A673 (cell line): ENCODE data around the gene VTI1A. TPM values are rescaled to one million over a fixed set of nuclear protein-coding genes. Genes with fewer than 3 reads are reported as not detected.

ENCODE experiments used
- BruUV-seq: library from RNA; stranded (reverse); fragments of 400-500 nt; replicated peaks from 2 replicates; lab custom pipeline; 2021; lab: Mats Ljungman, UMichigan
- CTCF ChIA-PET: fragments of 300-600 bp; sonication (Branson Sonifier 250); formaldehyde crosslinking; loops from one replicate; lab custom pipeline; 2022; ENCODE audit warnings: antibody characterized with exemption; lab: Charles Lee
- POLR2A ChIA-PET: fragments of 300-600 bp; sonication (Branson Sonifier 250); formaldehyde crosslinking; loops from one replicate; lab custom pipeline; 2022; ENCODE audit warnings: antibody characterized with exemption; ENCODE audit not compliant: low non-redundant PET; lab: Charles Lee
- DNase-seq: peaks from one replicate; pipeline ENCODE4 v3.0.0-alpha.2; 2015; ENCODE audit warnings: low spot score
- H3K27ac ChIP-seq: fragments of 200-600 bp; sonication (generic); 2 replicates; pipeline ENCODE4 v1.5.1; 2016; ENCODE audit warnings: mixed run types, low read depth, mild to moderate bottlenecking, mixed read lengths, antibody characterized with exemption, low read length; ENCODE audit not compliant: poor library complexity, severe bottlenecking
- H3K27me3 ChIP-seq: fragments of 200-600 bp; sonication (generic); replicated peaks from 2 replicates; pipeline ENCODE4 v1.6.1; 2017; ENCODE audit warnings: mixed run types, low read depth, mild to moderate bottlenecking, mixed read lengths, antibody characterized with exemption, low read length; ENCODE audit not compliant: insufficient read depth, poor library complexity
- H3K36me3 ChIP-seq: fragments of 200-600 bp; sonication (generic); 2 replicates; pipeline ENCODE4 v1.6.1; 2016; ENCODE audit warnings: mixed run types, mild to moderate bottlenecking, mixed read lengths, antibody characterized with exemption, low read length; ENCODE audit not compliant: insufficient read depth, poor library complexity, severe bottlenecking
- H3K4me1 ChIP-seq: fragments of 200-600 bp; sonication (generic); 2 replicates; pipeline ENCODE4 v1.6.1; 2017; ENCODE audit warnings: mixed run types, mild to moderate bottlenecking, mixed read lengths, antibody characterized with exemption, low read length; ENCODE audit not compliant: insufficient read depth, poor library complexity, severe bottlenecking
- H3K4me3 ChIP-seq: fragments of 200-600 bp; sonication (generic); 2 replicates; pipeline ENCODE4 v1.5.1; 2016; ENCODE audit warnings: low read depth, mixed run types, mild to moderate bottlenecking, mixed read lengths, low read length; ENCODE audit not compliant: poor library complexity, severe bottlenecking
- H3K9me3 ChIP-seq: fragments of 200-600 bp; sonication (generic); 2 replicates; pipeline ENCODE4 v1.6.1; 2016; ENCODE audit warnings: mixed run types, low read depth, mild to moderate bottlenecking, mixed read lengths, antibody characterized with exemption, low read length; ENCODE audit not compliant: poor library complexity, severe bottlenecking
- EZH2 ChIP-seq: fragments of 200-600 bp; sonication (generic); IDR thresholded peaks from 2 replicates; pipeline ENCODE4 v1.6.1; 2017; ENCODE audit warnings: borderline replicate concordance, low read depth, mild to moderate bottlenecking, mixed read lengths, antibody characterized with exemption, low read length; ENCODE audit not compliant: poor library complexity, severe bottlenecking
- intact Hi-C: fragments of 100-400 bp; cut with micrococcal nuclease; formaldehyde crosslinking; loops from one replicate; pipeline ENCODE4 v1.10.0; 2022; ENCODE audit not compliant: unreplicated experiment
- total RNA-seq: library from RNA; stranded (reverse); gene quantifications from 2 replicates; pipeline ENCODE4 v1.2.3, GENCODE V29; 2021
- TF ChIP-seq, protein P1 (sequence below): fragments of 300-800, 200-600 bp; sonication (generic); conservative IDR thresholded peaks from 2 replicates; pipeline ENCODE4 v1.5.1; 2017; ENCODE audit warnings: low read depth, mild to moderate bottlenecking, antibody characterized with exemption, low read length, moderate library complexity, mixed read lengths

VTI1A gene
- total RNA-seq, 1 experiment from 2014 or later = 38.7 TPM

DNA sequence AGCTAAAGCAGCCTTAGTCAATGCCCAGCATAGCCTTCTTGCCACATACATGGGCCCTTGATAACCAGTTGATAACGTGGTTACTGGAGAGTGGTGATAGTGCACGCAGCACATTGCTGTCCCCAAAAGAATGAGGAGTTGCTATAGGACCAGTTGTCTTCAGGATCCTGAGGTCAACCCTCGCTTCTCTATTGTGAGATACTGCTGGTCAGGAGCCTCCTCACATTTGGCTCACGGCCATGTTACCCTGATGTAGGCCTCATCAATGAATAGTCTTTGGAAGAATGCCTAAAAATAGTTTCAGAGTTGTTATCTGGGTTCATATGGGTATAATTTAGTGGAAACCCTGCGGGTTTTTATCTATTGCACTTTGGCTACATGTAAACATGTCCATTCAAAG is 230.7 kb downstream of the VTI1A start:
- Histone ChIP-seq H3K4me3 (no peak overlapping the region), H3K27ac (no peak overlapping the region), H3K9me3 (no peaks in the 10 kb centered on the region), H3K36me3 (no peaks in the 10 kb centered on the region), H3K4me1 (no peaks in the 10 kb centered on the region), H3K27me3 (no peaks in the 10 kb centered on the region)
- intact Hi-C loops = no loop called here
- POLR2A ChIA-PET = no interaction called here
- no TSS peak for BruUV-seq
- CTCF ChIA-PET = no interaction called here
- TF ChIP-seq, protein P1, sequence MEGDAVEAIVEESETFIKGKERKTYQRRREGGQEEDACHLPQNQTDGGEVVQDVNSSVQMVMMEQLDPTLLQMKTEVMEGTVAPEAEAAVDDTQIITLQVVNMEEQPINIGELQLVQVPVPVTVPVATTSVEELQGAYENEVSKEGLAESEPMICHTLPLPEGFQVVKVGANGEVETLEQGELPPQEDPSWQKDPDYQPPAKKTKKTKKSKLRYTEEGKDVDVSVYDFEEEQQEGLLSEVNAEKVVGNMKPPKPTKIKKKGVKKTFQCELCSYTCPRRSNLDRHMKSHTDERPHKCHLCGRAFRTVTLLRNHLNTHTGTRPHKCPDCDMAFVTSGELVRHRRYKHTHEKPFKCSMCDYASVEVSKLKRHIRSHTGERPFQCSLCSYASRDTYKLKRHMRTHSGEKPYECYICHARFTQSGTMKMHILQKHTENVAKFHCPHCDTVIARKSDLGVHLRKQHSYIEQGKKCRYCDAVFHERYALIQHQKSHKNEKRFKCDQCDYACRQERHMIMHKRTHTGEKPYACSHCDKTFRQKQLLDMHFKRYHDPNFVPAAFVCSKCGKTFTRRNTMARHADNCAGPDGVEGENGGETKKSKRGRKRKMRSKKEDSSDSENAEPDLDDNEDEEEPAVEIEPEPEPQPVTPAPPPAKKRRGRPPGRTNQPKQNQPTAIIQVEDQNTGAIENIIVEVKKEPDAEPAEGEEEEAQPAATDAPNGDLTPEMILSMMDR = no peak
- TF ChIP-seq EZH2 = no peak
- DNase-seq = no peak

DNA sequence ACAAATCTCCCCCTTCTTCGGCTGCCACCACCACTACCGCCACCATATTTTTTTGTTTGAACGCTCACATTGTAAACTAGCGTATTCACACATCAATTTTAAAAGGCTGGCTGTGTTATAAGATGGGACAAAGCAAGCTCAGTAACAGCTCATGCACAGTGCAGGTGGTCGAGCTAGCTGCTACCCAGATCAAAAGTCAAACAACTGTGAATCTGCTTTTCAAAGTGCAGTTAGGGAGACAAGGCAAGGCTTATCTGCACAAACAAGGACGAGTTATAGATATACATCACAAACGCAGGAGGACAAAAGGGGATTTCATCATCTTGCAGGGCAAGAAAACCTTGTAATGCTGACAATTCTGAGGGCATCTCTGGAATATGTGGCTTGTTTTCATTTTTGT is 231.6 kb downstream of the VTI1A start:
- H3K4me1 ChIP-seq = no peaks in the 10 kb centered on the region
- no peak overlapping the region for H3K27ac ChIP-seq
- DNase-seq = no peak
- H3K36me3 ChIP-seq = no peaks in the 10 kb centered on the region
- intact Hi-C loops = no loop called here
- no TSS peak for BruUV-seq
- no peak overlapping the region for H3K4me3 ChIP-seq
- ChIA-PET CTCF (no interaction called here), POLR2A (no interaction called here)
- H3K9me3 ChIP-seq = no peaks in the 10 kb centered on the region
- H3K27me3 ChIP-seq = no peaks in the 10 kb centered on the region
- TF ChIP-seq, protein P1 = no peak
- no peak for TF ChIP-seq EZH2

DNA sequence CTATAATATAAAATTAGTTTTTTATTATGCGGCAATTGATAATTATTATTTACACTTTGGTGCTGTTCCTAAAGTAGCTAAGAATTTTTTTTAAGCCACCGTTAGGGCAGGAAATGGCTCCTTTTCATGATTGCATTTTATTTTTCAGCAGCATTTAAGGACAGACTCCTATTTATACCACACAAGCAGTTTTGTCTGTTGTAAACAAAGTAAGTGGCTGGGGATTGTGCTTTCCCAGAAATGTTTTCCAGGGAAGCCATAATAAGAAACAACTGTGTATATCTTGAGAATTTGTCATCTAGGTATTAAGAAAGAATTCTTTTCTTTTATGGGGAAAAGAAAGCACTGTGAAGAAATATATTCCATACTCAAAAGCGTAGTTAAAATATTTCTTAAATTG is 232.0 kb downstream of the VTI1A start:
- Histone ChIP-seq H3K36me3 (no peaks in the 10 kb centered on the region), H3K9me3 (no peaks in the 10 kb centered on the region), H3K27ac (no peak overlapping the region), H3K27me3 (no peaks in the 10 kb centered on the region), H3K4me1 (no peaks in the 10 kb centered on the region), H3K4me3 (no peak overlapping the region)
- intact Hi-C loops = no loop called here
- TF ChIP-seq, protein P1 = no peak
- no peak for TF ChIP-seq EZH2
- ChIA-PET POLR2A (no interaction called here), CTCF (no interaction called here)
- no peak for DNase-seq
- BruUV-seq = no TSS peak
